ENCODE results near the gene EFNB3. TPM values are rescaled to one million over a fixed set of nuclear protein-coding genes. Genes with fewer than 3 reads are reported as not detected.

The EFNB3 gene
- total RNA-seq, 1 experiment from 2014 or later: 0.07 TPM

DNA sequence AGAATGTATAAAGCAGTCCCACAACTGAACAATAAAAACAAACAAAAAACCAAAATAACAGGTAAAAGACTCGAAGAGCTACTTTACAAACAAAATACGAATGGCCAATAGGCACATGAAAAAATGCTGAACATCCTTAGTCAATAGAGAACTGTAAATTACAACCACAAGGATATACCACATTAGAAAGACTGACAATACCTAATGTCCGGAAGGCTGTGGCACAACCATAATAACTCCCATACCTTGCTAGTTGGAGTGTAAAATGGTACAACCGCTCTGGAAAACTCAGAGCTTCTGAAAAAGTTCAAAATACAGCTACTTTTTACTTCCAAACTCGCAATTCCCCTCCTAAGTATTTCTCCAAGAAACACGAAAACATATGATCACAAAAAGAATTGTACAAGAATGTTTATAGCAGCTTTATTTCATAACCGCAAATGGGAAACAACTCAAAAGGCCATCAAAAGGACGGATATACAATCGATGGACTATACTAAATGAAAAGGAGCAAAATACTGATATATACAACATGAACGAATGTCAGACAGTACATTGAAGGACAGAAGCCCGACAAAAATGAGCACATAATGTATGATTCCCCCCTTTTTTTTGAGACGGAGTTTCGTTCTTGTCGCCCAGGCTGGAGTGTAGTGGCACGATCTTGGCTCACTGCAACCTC, 20.0 kb upstream of the EFNB3 start:
- Histone ChIP-seq H3K27me3 (ENCODE audit: insufficient read depth, low read length) (no peaks in the 10 kb centered on the region), H3K27ac (ENCODE audit: low read depth, low read length) (peak overlapping the region; percentile 89), H3K9me3 (ENCODE audit: control insufficient read depth in 1 of 2, insufficient read depth in 1 of 2, low read depth in 1 of 2, low read length in 2 of 2) (no peaks in the 10 kb centered on the region), H4K20me1 (ENCODE audit: insufficient read depth) (no peaks in the 10 kb centered on the region), H3K4me2 (ENCODE audit: low read length) (peak overlapping the region; percentile 88), H3K4me1 (ENCODE audit: control insufficient read depth in 1 of 2, insufficient read depth in 2 of 2, low read length in 2 of 2) (peaks cover 21 to 26% of the 10 kb centered on the region in 2 experiments), H3K9ac (ENCODE audit: low read length) (peak overlapping the region; percentile 98), H2AFZ (ENCODE audit: low read depth, low read length, poor library complexity, severe bottlenecking) (no peak overlapping the region), H3K4me3 (replicated peaks in 1 of 2; ENCODE audit: low read depth in 1 of 2, low read length in 2 of 2) (peak overlapping the region; percentile 86 to 100), H3K79me2 (ENCODE audit: insufficient read depth, low read length) (peaks cover 67% of the 10 kb centered on the region), H3K9me2 (ENCODE audit: insufficient read depth) (no peaks in the 10 kb centered on the region), H3K36me3 (ENCODE audit: control insufficient read depth in 1 of 2, insufficient read depth in 2 of 2, low read length in 2 of 2) (no peaks in the 10 kb centered on the region)
- intact Hi-C loops (cut with micrococcal nuclease): loop anchor here (5.0 kb wide), 3 partner anchors 173 to 638 kb away; no protein-coding TSS in a partner anchor
- ChIA-PET RAD21 (ENCODE audit: low non-redundant PET in 1 of 2, low total read pairs in 2 of 2, uncharacterized antibody in 2 of 2, unreplicated experiment in 2 of 2) (no interaction called here), POLR2A (interaction anchor here (1.3 kb wide), 1 partner anchor 28 kb away, joined by 5 read pairs; no protein-coding TSS in a partner anchor), CTCF (no interaction called here)
- BruUV-seq (replicated peaks): no TSS peak
- TF ChIP-seq POLR2AphosphoS5 (IDR thresholded peaks at IDR 0.05; ENCODE audit: low read depth, low read length) (no peak), YY1 (IDR thresholded peaks at IDR 0.05; ENCODE audit: extremely low read depth, insufficient replicate concordance, low read depth, low read length) (no peak), TCF7L2 (IDR thresholded peaks at IDR 0.05; ENCODE audit: borderline replicate concordance, extremely low read depth, insufficient read depth, insufficient read length) (no peak), FOSL1 (IDR thresholded peaks at IDR 0.05; ENCODE audit: low read depth) (no peak), CEBPB (IDR thresholded peaks at IDR 0.05; ENCODE audit: low read depth) (no peak), ELF1 (IDR thresholded peaks at IDR 0.05; ENCODE audit: borderline replicate concordance, low read depth) (no peak), EZH2 (IDR thresholded peaks at IDR 0.05) (no peak), SIN3A (IDR thresholded peaks at IDR 0.05; ENCODE audit: low read depth) (no peak), ZNF274 (IDR thresholded peaks at IDR 0.05; ENCODE audit: low read depth, low read length) (no peak), CBX3 (IDR thresholded peaks at IDR 0.05; ENCODE audit: low read depth) (no peak)
- TF ChIP-seq, protein P1, sequence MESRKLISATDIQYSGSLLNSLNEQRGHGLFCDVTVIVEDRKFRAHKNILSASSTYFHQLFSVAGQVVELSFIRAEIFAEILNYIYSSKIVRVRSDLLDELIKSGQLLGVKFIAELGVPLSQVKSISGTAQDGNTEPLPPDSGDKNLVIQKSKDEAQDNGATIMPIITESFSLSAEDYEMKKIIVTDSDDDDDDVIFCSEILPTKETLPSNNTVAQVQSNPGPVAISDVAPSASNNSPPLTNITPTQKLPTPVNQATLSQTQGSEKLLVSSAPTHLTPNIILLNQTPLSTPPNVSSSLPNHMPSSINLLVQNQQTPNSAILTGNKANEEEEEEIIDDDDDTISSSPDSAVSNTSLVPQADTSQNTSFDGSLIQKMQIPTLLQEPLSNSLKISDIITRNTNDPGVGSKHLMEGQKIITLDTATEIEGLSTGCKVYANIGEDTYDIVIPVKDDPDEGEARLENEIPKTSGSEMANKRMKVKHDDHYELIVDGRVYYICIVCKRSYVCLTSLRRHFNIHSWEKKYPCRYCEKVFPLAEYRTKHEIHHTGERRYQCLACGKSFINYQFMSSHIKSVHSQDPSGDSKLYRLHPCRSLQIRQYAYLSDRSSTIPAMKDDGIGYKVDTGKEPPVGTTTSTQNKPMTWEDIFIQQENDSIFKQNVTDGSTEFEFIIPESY (IDR thresholded peaks at IDR 0.05; ENCODE audit: extremely low read depth, insufficient replicate concordance, low read length): no peak
- no peak for DNase-seq (ENCODE audit: low read depth, low spot score)
- no peak for ATAC-seq

Data from HCT116 (cell line).